Adipose tissue (tissue), 3 donors: Measurements from ENCODE around the gene LBR. TPM values are rescaled to one million over a fixed set of nuclear protein-coding genes. Genes with fewer than 3 reads are reported as not detected.
A peak's percentile ranks its signal among the peaks of the same experiment; 100 is the strongest.

Experiments
- H3K27ac ChIP-seq: one replicate; pipeline ENCODE4 v1.5.1; 2013; ENCODE audit warnings: low read depth, low read length
- WGBS, 3 donors: extraction: QIAGEN DNeasy Blood & Tissue Kit; methylation state at CpG; one replicate each; pipeline ENCODE4 v1.1.7; 2013; 5-methylcytosine and 5-hydroxymethylcytosine counted together
- polyA plus RNA-seq, 3 donors: library from polyadenylated mRNA; stranded (reverse); fragments of 200-250 nt; gene quantifications; one replicate each; pipeline ENCODE4 v1.2.3, GENCODE V29; 2013
- donor health status: healthy with polysubstance abuse.
- donor health status: Bipolar disorder and iron deficiency.
- donor health status: healthy.

Gene LBR
- polyA plus RNA-seq, 3 donors, result 8.5 to 19.6 (median 10.4) TPM

DNA sequence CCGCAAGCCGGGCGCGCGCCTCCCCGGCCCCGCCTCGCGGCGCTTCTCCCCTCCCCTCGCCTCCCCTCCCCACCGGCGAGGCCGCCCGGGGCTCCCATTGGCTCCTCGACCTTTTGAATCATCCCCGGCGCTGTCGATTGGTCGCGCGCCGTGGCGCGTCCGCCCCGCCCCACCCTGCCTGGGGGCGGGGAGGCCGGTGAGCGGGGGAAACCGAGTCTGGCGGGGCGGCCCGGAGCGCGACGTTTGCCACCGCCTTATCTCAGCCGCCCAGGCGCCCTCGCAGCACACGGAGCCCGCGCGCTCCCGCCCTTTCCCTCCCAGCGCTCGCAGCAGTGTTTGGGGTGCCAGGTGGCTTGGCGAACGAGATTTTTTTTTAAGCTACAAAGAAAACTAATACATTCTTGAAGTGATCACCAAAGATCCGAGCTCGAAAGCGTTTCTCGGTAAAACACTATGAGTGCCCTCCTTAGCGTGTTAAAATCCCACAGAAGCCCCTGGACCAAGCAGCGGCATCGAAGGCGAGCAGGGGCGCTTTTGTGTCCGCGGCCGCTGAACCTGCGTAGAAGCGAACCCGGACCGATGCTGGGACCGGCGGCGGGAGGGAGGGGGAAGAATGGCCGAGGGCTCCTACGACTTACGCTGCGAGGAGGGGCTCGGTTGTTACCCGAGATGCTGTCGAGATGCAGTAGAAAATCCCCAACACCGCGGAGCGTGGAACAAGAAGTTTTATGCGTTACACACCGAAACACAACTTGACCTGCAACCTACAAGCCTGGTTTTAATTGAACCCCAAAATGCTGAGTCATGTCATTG is 436 bp upstream of the LBR start:
- 0 to 1% (median 1%) methylated on average over 63 to 80 of the region's 81 CpGs for WGBS, 3 donors
- peak overlapping the region; percentile 52 for H3K27ac ChIP-seq

GRCh38 chr1:225426395-225427234 is 1.2 kb downstream of the LBR start:
- WGBS, 3 donors, result 5 to 6% (median 6%) methylated on average over 36 of the region's 36 CpGs
- H3K27ac ChIP-seq, result no peak overlapping the region

- 24 to 55% (median 32%) methylated on average over 5 of the region's 5 CpGs for whole genome bisulfite sequencing, 3 donors
- H3K27ac ChIP-seq, result no peak overlapping the region
Observed at GRCh38 chr1:225425201-225425786, 2.5 kb downstream of the LBR start.

DNA sequence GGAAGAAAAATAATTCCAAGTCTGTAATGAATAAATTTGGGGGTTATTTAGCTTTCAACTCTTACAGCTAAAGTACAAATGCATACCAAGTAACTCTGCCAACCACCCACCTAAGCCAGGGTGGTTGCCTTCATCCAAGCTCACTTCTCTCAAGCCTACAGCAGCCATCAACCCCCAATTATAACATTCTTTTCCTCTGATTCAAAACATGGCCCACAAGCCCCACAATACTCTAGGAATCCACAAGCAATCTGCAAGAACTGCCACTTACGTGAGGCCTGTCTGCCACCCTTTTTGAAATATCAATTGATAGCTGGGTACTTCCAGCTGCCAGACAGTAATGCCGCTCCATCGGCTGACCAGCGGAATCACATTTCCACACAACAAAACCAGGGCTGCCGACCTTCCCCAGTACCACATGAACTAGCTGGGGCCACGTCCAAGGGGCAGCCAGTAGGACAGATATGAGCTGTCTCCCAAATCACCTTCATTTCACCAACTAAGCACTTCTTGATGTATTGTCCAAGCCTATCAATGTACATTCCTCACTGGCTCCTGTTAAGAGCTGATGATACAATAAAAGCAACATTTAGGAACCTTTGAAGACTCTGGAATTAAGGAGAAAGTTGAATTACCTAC is 3.2 kb downstream of the LBR start:
- no peak overlapping the region for H3K27ac ChIP-seq
- 73 to 81% (median 78%) methylated on average over 6 of the region's 6 CpGs for WGBS, 3 donors

DNA sequence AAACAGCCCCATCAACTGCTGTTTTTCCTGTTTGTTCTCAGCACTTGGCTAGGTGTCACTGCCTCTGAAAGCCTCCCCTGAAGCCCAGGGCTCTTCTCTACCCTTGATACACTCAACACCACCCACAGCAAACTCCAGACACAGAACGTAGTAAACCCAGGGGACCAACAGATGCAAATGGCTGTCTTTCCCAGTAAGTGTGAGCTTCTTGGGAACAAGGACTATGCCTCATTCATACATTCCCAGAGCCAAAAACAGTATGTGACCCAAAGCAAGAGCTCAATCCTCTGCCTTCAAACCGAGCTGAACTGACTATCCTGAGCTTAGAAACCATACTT is 4.4 kb downstream of the LBR start:
- WGBS, 3 donors, result 64 to 74% (median 69%) methylated on average over 2 of the region's 2 CpGs
- H3K27ac ChIP-seq, result no peak overlapping the region

DNA sequence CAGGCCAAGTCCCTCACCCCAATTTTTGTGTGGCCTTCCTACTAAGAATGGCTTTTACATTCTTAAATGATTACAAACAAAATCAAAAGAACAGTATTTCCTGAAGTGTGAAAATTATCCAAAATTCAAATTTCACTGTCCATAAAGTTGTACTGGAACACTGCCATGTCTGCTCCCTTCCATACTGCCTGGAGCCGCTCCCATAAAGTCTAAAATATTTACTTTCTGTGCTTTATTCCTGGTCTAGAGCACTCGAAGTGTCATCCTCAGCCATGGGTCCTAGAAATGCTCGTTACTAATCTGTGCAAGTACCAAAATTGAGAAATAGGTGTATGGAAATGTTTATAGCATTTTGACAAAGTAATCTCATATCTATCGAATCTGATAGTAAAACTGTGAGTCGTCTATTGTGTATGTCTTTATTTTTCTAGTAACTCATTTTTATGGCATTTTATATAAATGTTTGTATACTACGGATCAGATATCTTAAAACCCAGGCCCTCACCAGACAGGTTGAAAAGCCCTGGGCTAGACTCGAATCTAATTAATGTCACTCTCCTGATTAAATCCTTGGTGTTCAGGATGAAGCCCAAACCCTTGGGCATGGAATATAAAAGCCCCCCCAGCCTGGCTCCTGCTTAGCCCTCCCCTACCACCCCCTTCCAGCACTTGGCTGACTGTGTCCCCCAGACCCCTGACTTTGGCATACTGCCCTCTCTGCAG is 4.9 kb downstream of the LBR start:
- H3K27ac ChIP-seq, result no peak overlapping the region
- 45 to 76% (median 75%) methylated on average over 7 of the region's 7 CpGs for WGBS, 3 donors

GRCh38 chr1:225422031-225422605 is 5.7 kb downstream of the LBR start:
- WGBS, 3 donors, result 43 to 52% (median 50%) methylated on average over 14 of the region's 14 CpGs
- H3K27ac ChIP-seq, result peak overlapping the region; percentile 34

GRCh38 chr1:225418598-225418997 is 9.2 kb downstream of the LBR start:
- WGBS, 3 donors, result 65 to 98% (median 96%) methylated on average over 4 of the region's 4 CpGs
- no peak overlapping the region for H3K27ac ChIP-seq

GRCh38 chr1:225418059-225418458 is 9.8 kb downstream of the LBR start:
- H3K27ac ChIP-seq, result no peak overlapping the region
- 53 to 84% (median 69%) methylated on average over 2 of the region's 2 CpGs for WGBS, 3 donors

DNA sequence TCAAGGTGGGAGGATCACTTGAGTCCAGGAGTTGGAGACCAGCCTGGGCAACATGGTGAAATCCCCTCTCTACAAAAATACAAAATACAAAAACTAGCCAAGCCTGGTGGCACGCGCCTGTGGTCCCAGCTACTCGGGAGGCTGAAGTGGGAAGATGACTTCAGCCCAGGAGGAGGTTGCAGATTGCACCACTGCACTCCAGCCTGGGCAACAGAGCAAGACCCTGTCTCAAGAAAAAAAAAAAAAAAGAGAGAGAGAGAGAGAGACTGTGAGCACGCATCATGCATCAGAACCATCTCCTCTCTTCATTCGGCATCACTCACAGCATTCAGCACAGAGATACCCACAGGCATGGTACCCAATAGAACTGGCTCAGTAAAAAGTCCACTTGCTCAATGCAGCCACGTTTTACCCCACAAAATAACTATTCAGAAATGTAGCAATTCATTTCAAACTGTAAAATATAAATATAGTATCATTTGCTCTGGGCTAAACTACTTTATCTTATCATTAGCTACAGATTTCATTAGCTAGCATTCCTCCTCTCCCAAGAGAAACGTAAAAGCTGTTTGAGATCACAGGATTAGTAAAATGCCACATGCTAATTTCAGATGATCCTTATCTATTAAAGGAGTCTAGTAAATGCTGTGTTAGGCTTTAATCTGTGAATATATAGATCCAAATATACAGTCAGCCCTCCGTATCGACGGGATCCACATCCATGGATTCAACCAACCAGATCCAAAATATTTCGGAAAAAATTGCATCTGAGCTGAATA is 11.7 kb downstream of the LBR start:
- 87 to 88% (median 88%) methylated on average over 11 of the region's 11 CpGs for WGBS, 3 donors
- no peak overlapping the region for H3K27ac ChIP-seq

DNA sequence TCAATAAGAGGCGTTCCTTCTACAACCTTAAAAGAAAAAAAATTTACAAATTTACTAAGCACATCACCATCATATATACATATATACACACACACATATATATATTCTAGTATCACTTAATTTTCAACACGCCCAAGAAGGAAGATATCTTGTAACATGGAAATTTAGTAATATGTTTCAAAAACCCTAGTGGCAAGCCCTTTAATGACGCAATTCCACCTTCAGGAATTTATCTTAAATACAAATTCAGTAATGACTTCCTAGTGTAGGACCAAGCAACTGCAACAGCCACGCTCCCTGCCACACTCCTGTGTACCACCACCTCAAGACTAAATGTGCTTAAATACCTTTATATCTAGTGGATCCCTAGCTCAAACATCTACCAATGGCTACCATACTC is 12.5 kb downstream of the LBR start:
- WGBS, 3 donors, result 70 to 96% (median 86%) methylated on average over 4 of the region's 4 CpGs
- no peak overlapping the region for H3K27ac ChIP-seq

- H3K27ac ChIP-seq, result no peak overlapping the region
- 81 to 87% (median 83%) methylated on average over 5 of the region's 5 CpGs for WGBS, 3 donors
Observed at GRCh38 chr1:225413708-225414375, 14.0 kb downstream of the LBR start.

DNA sequence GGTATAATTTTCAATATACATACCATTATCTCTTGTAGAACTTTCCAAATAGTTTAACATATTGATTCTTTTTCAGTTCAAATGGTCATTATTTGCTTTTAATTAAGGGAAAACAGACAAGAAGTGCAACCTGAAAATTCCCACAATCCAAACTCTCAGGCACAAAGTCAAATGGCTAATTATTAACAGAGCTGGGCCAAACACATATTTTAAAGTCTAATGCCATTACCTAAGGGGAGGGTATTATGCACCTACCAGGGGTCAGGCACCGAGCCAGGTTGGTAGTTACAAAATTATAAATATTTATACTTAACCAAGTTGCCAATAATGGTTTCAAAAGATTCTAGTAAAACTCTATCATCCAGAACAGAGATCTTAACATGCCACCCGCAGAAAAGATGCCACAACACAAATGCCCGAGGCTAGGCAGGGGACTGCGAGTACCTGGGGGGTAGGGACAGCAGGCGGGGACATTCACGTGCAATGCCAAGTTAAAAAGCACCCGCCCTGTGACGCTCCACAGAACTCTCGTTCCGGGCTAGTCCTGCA is 15.0 kb downstream of the LBR start:
- 22 to 90% (median 80%) methylated on average over 10 of the region's 10 CpGs for WGBS, 3 donors
- no peak overlapping the region for H3K27ac ChIP-seq

DNA sequence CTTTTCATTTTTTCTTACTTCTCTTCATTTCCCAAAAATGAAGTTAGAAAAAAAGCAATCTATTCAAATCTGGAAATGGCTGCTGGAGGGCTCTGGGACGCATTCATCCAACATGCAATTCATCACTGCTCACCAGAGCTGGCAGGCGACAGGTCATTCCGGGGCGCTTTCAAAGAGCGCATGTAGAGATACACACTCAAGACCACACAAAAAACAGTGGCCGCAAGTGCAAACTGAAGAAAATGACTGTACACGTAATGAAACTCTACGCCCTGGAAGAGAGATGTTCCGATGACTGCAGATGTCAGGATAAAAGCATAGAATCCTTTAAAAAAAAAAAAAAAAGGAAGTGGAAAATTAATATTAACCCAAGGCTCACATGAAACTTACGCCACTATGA is 15.5 kb downstream of the LBR start:
- no peak overlapping the region for H3K27ac ChIP-seq
- WGBS, 3 donors, result 29 to 95% (median 94%) methylated on average over 10 of the region's 10 CpGs

DNA sequence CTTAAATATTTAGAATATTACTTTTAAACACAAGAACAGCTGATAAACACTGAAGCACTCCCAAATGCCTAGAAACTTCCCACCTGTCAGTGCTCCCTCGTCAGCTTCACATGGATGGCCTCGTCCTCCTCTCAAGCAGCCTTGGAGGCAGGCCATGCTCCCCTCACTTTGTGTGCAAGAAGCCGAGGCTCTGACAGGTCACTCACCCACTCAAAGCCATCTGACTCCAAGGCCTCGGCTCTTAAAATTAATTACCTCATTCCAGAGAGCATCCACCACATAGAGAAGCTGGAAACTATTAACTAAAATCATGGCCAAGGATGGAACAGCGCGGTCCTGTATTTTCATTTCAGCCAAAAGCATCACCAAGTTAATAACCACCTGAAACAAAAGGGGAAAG is 17.8 kb downstream of the LBR start:
- H3K27ac ChIP-seq, result no peak overlapping the region
- 74 to 84% (median 83%) methylated on average over 6 of the region's 6 CpGs for WGBS, 3 donors

DNA sequence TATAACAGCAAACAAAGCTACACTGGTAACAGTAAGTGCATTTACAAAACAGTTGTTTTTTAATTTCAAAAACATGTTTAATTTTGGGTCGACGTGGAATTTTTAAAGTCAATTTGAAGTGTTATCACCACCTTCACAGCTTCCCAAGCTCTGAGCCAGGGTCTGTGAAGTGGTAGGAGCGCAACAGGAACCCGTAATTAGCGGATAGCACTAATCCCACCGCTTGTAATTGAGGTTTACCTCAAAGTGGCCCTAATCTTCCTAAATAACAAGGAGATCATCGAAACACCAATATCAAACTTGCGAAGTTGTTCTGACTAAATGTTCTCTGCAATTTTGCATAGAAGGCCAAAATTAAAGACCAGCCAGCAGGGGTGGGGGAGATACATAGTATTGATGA is 18.8 kb downstream of the LBR start:
- H3K27ac ChIP-seq, result no peak overlapping the region
- 70 to 89% (median 89%) methylated on average over 8 of the region's 8 CpGs for WGBS, 3 donors
